Iris pigment epithelial cell (primary cell): ENCODE results near the gene SCO1.
"Not testable (repeated sequence)": the region's sequence is repeated elsewhere in the genome, so short reads cannot be mapped to it uniquely, and the experiment has no call there.

Experiments used
- DNase-seq: peaks from one replicate; pipeline ENCODE4 v3.0.0-alpha.2; 2011; ENCODE audit warnings: low read depth

Gene SCO1

GRCh38 chr17:10697092-10698081 is at the start of gene SCO1, which contains the start of gene ADPRM:
SCO1 (minus strand) TSS chr17:10697533; CDS start chr17:10697507, 26 bp downstream.
ADPRM (plus strand) TSS chr17:10697594; CDS start chr17:10704927, 7,333 bp downstream.
- DNase-seq: peak; percentile 94

GRCh38 chr17:10745231-10745630 is 47.9 kb upstream of the SCO1 start:
- DNase-seq: no peak

- DNase-seq: no peak
Measured at GRCh38 chr17:10744501-10745000, 47.2 kb upstream of the SCO1 start.

- DNase-seq: peak; percentile 51
Measured at GRCh38 chr17:10743316-10744009, 46.1 kb upstream of the SCO1 start.

DNA sequence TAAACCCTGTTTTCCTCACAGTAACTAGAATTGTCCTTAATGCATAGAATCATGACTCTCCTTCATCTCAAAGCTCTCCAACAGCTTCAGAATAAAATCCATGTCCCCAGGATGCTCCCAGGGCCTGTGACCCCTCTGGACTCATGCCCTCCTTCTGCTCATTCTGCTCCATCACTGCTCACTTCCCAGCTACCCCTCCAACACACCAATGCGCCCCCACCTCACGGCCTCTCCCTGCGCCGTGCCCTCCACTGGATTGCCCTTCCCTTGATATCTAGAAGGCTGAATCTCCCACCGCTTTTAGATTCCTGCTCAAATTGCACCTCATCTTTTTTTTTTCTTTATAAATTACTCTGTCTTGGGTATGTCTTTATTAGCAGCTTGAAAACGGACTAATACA is 45.1 kb upstream of the SCO1 start:
- DNase-seq: no peak

GRCh38 chr17:10741416-10742135 is 44.2 kb upstream of the SCO1 start:
- no peak for DNase-seq

GRCh38 chr17:10739386-10739785 is 42.1 kb upstream of the SCO1 start:
- no peak for DNase-seq

GRCh38 chr17:10738521-10739258 is 41.4 kb upstream of the SCO1 start:
- DNase-seq: no peak

DNA sequence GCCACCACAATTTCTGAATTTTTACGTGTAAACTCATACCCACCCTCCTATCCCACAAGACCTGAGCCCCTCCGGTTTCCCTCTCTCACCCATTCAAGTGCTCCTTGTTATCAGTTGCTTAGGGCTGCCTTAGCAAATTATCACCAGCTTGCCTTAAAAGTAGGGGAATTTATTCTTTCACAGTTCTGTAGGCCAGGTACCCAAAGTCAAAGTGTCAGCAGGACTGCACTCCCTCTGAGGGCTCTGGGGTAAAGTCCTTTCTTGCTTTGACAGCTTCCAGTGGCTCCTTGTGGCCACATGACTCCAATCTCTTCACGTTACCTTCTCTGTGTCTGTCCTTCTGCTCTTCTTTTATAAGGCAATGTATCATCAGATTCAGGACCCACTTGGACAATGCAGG is 40.4 kb upstream of the SCO1 start:
- DNase-seq: no peak

- peak; percentile 60 for DNase-seq
Measured at GRCh38 chr17:10737168-10737622, 39.9 kb upstream of the SCO1 start.

DNA sequence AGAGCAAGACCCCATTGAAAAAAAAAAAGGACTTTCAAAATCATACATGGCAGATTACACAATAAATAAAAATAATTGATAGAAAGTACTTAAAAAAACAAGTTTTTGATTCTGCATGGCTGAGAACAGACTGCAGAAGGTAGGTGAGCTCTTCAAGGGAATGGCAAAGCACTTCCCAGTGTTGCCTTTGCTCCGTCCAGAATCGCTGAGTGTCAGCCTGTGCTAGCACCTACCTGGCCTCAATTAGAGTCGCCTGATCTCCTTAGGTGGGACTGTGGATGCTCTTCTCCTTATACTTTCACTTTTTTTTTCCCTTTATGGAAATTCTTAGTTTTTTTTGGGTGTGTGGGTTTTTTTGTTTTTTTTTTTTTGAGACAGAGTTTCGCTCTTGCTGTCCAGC is 38.5 kb upstream of the SCO1 start:
- no peak for DNase-seq

DNA sequence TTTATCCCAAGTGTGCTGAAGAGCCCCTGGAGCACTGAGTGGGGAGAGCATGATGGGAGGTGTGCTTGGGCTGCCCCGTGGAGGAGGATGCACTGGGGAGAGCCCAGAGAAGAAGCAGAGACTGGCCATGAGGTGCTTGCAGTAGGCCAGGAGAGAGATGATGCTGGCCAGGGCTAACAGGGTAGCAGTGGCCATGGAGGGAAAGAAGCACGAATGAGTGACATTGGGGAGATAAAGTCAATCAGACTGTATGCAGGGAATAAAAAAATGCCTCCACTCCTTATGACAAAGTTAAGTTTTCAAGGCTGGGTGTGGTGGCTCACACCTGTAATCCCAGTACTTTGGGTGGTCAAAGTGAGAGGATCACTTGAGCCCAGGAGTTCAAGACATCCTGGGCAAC is 37.9 kb upstream of the SCO1 start:
- no peak for DNase-seq

DNA sequence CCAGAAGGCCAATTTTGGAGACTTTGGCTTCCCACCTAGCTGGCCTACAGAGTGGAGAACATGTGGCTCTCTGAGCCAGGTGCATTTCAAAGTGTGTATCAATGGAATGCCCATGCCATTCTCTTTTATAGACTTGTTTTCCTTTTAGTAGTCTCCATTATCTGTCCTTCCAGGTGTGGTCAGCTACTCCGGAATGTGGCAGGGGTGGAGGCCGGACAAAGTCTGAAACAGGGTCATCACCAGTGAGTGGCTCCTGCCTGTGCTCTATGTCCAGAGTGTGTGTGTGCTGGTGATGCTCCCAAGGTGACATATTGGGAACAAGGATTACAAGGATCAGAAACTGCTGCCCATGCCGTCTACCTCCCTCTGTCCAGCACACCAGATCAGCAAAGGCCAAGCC is 36.3 kb upstream of the SCO1 start:
- DNase-seq: no peak

- DNase-seq: not testable (repeated sequence)
Measured at GRCh38 chr17:10732121-10732520, 34.8 kb upstream of the SCO1 start.

GRCh38 chr17:10731408-10731879 is 34.1 kb upstream of the SCO1 start:
- no peak for DNase-seq

DNA sequence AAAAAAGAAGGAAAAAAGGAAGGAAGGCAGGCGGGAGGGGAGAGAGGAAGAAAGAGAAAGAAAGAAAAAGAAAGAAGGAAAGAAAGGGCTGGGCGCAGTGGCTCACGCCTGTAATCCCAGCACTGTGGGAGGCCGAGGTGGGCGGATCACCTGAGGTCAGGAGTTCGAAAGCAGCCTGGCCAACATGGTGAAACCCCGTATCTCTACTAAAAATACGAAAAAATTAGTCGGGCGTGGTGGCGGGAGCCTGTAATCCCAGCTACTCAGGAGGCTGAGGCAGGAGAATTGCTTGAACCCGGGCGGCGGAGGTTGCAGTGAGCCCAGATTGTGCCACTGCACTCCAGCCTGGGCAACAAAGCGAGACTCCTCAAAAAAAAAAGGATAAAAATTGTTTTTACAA is 32.9 kb upstream of the SCO1 start:
- not testable (repeated sequence) for DNase-seq

- DNase-seq: peak; percentile 78
Measured at GRCh38 chr17:10729334-10730193, 32.2 kb upstream of the SCO1 start, which contains the start of gene TMEM220. TMEM220 (minus strand) TSS chr17:10730023; CDS start chr17:10729851, 172 bp downstream.

- DNase-seq: no peak
Measured at GRCh38 chr17:10728331-10728892, 31.1 kb upstream of the SCO1 start.

- DNase-seq: no peak
Measured at GRCh38 chr17:10727192-10727591, 29.9 kb upstream of the SCO1 start.

- no peak for DNase-seq
Measured at GRCh38 chr17:10726196-10726595, 28.9 kb upstream of the SCO1 start.
